Choroid plexus epithelial cell (primary cell): ENCODE data around the gene IFNA8.
A peak's percentile ranks its signal among the peaks of the same experiment; 100 is the strongest.

ENCODE experiments used
- DNase-seq: peaks from one replicate; pipeline ENCODE4 v3.0.0-alpha.2; 2010; ENCODE audit warnings: low read depth
- H3K4me3 ChIP-seq: 2 replicates; pipeline ENCODE4 v1.5.1; 2011; ENCODE audit warnings: low read depth, mild to moderate bottlenecking, control low read depth, low read length, moderate library complexity
- TF ChIP-seq, protein P1 (sequence below): conservative IDR thresholded peaks from 2 replicates; pipeline ENCODE4 v1.5.1; 2011; ENCODE audit warnings: low read depth, mild to moderate bottlenecking, control low read depth, inconsistent platforms, low read length, moderate library complexity

IFNA8 gene

DNA sequence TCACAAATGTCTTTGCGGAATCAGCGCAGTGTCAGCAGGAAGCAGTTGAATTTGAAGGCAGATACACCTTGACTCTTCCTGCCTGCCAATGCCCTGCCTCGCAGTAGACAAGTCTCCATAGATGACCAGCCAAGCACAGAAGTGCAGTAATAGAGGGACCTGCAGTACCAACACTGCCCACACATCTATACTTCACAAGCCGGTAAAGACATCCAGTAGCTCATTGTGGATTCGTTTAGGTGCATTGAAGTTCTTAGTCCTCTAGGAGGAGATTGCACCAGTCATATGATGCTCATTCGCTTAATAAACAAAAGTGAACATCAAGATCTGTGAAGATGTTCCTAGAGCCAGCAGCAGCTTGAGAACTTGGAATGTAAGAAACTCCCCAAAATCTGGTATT, 16.6 kb upstream of the IFNA8 start:
- no peak overlapping the region for H3K4me3 ChIP-seq
- TF ChIP-seq, protein P1, sequence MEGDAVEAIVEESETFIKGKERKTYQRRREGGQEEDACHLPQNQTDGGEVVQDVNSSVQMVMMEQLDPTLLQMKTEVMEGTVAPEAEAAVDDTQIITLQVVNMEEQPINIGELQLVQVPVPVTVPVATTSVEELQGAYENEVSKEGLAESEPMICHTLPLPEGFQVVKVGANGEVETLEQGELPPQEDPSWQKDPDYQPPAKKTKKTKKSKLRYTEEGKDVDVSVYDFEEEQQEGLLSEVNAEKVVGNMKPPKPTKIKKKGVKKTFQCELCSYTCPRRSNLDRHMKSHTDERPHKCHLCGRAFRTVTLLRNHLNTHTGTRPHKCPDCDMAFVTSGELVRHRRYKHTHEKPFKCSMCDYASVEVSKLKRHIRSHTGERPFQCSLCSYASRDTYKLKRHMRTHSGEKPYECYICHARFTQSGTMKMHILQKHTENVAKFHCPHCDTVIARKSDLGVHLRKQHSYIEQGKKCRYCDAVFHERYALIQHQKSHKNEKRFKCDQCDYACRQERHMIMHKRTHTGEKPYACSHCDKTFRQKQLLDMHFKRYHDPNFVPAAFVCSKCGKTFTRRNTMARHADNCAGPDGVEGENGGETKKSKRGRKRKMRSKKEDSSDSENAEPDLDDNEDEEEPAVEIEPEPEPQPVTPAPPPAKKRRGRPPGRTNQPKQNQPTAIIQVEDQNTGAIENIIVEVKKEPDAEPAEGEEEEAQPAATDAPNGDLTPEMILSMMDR: peak; percentile 35
- peak; percentile 36 for DNase-seq

DNA sequence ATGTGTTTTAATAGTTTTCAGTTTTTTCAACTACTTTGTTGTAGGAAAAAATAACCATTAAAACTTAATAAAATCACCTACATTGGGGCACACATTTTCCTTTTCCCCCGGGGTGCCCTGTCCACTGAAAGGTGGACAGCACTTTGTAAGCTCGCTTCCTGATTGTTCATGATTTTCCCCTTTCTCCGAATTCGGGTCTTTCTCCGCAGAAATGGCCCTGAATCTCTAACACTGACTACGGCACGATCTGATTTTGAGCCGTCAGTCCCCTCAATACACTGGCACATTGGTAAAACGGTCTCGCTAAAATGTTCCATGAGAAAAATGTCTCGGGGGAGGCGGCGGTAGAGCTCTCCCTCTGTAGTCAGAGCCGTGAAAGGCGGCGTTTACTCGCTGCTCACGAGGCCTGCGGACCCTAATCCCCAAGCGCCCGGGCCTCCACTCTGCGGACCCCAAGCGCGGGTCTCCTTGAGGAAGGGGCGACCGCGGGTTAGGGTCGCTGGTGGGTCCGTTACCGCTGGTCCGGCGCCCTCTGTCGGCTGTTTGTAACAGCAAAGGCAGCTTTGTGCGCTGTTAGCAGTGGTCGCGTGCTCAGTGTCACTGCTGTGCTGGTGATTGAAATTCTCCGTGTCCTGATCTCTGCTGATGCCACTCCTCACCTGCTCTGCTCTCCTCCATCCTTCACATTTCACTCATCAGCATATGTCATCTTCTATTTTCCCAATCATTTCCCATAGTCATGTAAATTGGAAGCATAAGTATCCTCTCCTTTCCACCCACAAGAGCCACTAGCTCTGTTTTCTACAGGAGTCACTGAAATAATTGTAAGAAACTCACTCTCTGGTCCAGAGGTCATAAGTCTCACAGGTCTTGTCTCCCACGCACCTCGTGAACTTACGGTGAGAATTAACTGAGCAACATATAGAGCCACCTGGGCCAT, 12.9 kb upstream of the IFNA8 start:
- DNase-seq: peak; percentile 34
- TF ChIP-seq, protein P1: peak; percentile 91
- peak overlapping the region; percentile 57 for H3K4me3 ChIP-seq

DNA sequence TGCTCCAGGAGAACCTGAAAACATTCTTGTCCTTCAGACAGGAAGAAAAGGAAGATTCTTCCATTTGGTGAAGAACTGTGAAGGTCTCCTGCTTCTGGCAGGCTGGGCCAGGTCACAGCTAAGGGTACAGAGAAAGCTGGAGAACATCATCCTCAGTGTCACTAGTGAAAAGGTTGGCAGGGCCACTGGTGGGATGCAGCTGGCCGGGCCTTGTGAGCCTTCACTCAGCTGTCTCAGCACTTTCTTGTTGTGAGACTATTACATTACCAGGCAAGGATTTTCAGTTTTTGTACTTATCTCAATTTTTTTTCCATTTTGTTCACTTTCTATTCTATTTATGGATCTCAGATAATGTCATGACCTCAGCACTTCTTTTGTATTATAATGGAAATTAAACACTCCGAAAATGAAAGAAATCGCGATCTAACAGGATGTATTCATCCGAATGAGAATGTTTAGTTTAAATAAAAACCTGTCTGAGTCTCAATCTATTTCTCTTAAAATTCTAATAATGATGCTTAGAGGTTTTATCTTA, 9.9 kb upstream of the IFNA8 start:
- DNase-seq: no peak
- TF ChIP-seq, protein P1: no peak
- no peak overlapping the region for H3K4me3 ChIP-seq

DNA sequence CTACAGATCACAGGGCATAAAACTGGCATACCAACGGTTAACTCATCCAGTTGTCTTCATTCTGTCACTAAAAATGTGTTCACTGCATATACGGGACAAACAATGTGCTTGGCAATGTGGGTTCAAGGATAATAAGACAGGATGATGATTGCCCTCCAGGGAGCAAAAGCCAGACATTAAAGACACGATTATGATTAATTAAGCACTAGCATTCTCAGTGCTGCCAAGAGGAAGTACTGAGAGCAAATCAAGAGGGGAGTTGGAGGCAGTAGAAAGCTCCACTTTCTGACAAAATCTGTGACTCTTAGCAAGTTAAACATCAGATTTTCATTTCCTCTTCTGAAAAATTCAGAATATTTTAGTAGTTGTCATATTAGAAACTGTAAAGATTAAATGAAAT, 9.0 kb upstream of the IFNA8 start:
- no peak overlapping the region for H3K4me3 ChIP-seq
- TF ChIP-seq, protein P1: no peak
- DNase-seq: no peak

DNA sequence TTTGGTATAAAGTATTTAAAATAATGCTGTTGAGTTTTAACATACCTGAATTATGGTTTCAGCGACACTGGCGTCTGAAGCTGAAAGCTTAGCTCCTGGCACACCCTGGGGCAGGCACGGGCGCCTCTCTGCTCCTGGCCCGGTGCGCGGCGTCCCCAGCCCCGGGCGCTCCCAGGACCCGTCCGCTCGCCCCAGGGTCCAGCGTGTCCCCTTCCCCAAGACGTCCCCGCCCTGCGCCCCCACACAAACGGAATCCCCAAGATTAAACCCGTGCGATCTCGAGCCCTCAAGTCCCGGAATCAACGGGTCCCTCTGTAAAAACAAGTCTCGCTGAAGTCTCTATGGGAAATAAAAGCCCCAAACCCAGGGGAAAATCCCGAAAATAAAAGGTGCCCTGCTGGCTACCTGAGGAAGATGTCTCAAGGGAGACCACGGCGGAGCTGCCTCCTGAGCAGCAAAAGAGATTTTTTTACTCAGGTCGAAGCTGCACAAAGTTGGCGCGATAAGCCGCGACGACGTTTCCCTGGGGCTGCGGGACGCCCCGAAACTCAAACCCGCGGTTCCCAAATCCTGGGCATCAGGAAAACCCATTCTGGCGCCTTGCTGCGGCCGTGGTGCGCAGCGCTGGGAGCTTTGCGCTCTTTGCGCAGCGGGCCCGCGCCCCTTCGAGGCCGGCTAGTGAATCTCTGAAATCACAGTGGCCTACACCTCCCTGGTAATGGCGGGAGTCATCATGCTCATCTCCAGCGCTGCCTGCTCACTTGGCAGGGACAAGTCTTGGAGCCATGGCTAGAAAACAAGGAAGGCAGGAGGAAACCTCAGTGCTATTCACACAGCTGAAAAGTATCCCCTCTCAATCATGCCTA, 6.3 kb upstream of the IFNA8 start:
- TF ChIP-seq, protein P1: no peak
- no peak overlapping the region for H3K4me3 ChIP-seq

DNA sequence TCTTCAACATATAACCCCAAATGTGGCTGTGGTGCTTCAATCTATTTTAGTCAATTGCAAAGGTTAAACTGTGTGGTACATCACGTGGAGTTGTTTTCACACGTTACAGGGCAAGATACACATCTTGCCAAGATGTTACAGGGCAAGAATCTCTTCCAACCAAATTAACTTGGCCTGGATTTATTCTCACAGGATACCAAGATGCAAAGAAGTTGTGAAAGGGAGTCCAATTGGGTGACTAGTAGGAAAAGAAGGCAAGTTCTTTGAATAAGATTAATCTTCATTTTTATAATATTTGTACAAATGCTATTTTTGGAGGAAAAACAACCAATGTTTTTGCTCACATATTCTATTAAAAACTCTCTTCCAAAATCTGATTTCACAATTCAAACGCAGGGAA, 4.8 kb upstream of the IFNA8 start:
- DNase-seq: no peak

More for the DNA sequence above, 6.3 kb upstream of the IFNA8 start:
- no peak for DNase-seq

More for the DNA sequence above, 4.8 kb upstream of the IFNA8 start:
- no peak overlapping the region for H3K4me3 ChIP-seq
- TF ChIP-seq, protein P1: no peak
